GM12801 (cell line): ENCODE results near the gene IL1RL1.

Experiments used
- TF ChIP-seq, protein P1 (sequence below): IDR thresholded peaks from one replicate; pipeline ENCODE4 v1.5.1; 2011; ENCODE audit warnings: control low read depth; ENCODE audit not compliant: insufficient read length; ENCODE audit errors: extremely low read depth

The IL1RL1 gene

DNA sequence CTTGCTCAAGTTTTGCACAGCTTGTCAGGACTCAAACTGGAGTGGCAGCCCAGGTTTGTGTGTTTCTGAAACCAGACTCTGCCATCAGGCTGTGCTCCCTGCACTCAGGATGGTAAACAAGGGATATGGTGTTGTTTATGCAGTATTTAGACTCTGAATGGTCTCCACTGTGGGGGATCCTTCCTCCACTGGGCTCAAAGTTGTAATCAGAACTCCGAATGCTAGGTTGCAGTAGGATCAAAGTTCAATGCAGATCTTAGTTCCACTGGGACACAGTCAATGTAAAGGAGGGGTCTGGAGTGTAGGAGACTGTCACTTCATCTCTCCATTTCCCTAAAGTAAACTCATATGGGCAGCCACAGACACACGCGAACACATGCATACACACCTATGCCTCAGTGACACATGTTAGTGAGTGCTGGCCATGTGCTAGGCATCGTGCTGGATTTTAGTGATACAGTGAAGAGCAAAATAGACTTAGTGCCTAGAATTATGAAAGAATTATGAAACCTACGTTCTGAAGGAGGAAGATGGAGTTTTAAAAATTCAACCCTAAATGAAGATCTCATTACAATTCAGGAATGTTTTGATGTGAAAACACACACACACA is 50.4 kb downstream of the IL1RL1 start:
- TF ChIP-seq, protein P1, sequence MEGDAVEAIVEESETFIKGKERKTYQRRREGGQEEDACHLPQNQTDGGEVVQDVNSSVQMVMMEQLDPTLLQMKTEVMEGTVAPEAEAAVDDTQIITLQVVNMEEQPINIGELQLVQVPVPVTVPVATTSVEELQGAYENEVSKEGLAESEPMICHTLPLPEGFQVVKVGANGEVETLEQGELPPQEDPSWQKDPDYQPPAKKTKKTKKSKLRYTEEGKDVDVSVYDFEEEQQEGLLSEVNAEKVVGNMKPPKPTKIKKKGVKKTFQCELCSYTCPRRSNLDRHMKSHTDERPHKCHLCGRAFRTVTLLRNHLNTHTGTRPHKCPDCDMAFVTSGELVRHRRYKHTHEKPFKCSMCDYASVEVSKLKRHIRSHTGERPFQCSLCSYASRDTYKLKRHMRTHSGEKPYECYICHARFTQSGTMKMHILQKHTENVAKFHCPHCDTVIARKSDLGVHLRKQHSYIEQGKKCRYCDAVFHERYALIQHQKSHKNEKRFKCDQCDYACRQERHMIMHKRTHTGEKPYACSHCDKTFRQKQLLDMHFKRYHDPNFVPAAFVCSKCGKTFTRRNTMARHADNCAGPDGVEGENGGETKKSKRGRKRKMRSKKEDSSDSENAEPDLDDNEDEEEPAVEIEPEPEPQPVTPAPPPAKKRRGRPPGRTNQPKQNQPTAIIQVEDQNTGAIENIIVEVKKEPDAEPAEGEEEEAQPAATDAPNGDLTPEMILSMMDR, result no peak

DNA sequence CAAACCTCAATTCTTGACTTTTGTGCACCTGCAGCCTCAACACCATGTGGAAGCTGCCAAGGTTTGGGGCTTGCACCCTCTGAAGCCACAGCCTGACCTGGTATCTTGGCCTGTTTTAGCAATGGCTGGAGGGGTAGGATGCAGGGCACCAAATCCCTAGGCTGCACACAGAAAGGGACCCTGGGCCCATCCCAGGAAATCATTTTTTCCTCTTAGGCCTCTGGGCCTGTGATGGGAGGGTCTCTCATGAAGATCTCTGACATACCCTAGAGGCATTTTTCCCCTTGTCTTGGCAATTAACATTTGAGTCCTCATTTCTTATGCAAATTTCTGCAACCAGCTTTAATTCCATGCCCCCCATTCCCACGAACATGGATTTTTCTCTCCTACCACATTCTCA is 54.4 kb downstream of the IL1RL1 start:
- TF ChIP-seq, protein P1, result no peak

DNA sequence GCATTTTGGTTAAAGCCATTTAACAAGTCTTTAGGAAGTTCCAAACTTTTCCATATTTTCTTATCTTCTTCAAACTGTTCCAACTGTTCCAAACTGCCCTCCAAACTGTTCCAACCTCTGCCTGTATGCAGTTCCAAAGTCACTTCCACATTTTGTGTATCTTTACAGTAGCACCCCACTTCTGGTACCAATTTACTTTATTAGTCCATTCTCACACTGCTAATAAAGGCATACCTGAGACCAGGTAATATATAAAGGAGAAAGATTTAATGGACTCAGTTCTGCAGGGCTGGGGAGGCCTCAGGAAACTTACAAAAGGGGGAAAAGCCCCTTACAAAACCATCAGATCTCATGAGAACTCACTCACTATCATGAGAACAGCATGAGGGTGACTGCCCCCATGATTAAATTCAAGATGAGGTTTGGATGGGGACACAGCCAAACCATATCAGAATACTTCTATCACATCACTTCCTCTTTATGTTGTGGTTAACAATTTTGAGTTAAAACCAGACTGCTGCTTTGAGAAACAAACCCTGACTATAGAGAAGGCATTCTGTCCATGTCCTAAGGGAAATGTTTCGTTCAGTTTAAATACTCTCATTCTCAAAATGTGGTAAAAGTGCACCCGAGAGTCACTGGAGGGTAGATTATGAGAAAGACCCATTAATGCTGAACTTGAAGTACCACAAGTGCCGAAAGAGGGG is 55.2 kb downstream of the IL1RL1 start:
- TF ChIP-seq, protein P1, result no peak

DNA sequence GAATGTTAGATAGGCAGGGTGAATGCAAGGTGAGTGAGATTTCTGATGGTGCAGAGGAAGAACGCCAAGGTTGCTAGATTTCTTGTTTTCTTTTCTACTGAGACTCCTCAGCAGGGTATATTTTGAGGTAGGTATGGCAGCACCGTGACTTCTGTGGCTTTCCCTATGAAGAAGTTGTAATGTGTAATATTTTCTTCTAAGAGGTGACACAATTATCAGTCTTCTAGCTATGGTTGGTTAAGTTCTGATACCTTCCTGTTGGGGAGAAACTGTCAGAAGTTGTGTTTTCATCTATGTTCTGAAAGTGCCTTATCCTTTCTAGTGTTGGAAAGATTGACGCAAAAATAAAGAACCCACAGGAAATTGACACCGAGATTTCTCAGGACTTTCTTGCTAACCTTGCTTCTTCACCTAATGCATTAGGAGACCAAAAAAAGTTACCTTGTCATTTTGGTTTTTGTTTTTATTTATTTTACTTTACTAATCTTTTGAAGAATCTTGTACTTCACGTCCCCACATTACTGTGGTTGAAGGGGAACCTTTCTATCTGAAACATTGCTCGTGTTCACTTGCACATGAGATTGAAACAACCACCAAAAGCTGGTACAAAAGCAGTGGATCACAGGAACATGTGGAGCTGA is 56.1 kb downstream of the IL1RL1 start:
- TF ChIP-seq, protein P1, result no peak

DNA sequence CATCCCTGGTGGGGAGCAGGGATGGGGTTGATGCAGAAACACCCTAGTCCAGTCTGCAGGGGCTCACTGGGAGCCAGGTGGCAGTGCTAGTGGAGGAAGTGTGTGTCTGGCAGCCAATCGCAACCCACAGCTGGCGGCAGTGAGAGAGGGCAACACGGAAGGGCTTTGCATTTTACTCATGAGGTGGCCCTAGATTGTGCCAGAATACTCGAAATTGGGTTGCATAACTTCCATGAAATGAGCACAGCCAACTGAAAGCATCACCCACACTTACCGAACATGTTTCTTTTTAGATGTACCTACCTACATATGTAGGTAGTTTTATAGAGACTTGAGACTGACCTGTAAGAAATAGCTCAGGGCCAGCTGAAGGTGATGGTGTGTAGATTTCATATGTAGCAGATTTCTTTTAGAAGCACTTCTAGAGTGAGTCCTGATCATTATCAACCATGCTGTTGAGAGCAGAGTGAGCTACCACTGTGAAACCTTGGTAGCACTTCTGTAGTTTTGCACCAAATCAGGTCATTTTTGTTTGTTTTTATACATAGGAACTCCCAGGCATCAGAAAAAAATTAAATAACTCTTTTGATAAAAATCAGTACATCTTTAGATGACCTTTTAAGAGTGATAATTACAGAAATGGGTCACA is 57.2 kb downstream of the IL1RL1 start:
- TF ChIP-seq, protein P1, result no peak

DNA sequence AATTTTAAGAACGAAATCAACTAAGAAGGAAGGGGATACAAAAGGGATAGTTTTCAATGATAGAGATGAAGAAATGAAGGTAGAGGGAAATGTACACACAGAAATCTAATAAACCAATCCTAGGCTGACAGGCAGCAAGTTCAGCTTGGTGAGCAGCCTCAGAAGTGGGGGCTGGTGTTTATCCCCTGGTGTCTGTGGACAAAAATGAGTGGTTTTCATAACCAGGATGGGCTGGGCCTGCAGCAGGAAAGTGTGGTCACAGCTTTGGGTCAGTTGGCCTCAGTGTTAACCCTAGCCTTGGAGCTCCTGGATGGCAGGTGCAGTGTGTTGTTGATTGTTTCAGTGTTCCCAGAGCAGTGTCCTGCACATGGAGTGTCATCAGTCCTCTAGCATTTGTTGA is 58.5 kb downstream of the IL1RL1 start:
- TF ChIP-seq, protein P1, result no peak

DNA sequence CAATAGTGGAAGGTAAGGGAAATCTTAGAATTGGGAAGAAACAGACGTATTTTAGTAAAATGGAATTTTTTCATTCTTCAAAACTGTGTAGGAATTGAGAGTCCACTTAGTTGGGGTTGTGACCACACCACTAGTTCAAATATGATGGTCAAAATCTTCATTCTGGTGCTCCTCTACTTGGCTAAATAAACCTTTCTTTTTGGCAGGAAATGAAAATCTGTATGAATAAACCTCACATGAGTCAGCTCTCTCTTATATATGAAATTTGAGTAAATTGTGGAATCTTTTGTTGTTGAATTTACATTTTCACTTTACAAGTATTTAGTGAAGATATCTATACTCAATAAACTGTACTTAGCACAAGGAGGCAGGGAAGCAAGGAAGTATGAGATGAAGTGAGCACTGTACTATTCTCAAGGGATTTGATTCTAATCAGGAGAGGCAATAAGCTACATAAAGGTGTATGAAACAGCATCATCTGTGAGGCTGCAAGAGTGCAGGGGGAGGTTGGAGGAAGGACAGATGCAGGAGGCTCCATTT is 64.8 kb downstream of the IL1RL1 start:
- TF ChIP-seq, protein P1, result no peak
